IMR-90 (cell line): ENCODE measurements around the gene TFB2M.

Source experiments
- BHLHE40 ChIP-seq: fragments of 150-350 bp; IDR thresholded peaks from 2 replicates; pipeline ENCODE4 v1.6.1; 2016; ENCODE audit warnings: mild to moderate bottlenecking, low read depth, low read length
- CHD1 ChIP-seq: IDR thresholded peaks from 2 replicates; pipeline ENCODE4 v1.6.1; 2012; ENCODE audit warnings: low read depth, low read length, improper control_type of control experiment
- FOS ChIP-seq: fragments of 150-350 bp; IDR thresholded peaks from 2 replicates; pipeline ENCODE4 v1.6.1; 2016; ENCODE audit warnings: low read depth, low read length
- POLR2A ChIP-seq: IDR thresholded peaks from 2 replicates; pipeline ENCODE4 v1.6.1; 2012; ENCODE audit warnings: mild to moderate bottlenecking, low read depth, low read length
- TF ChIP-seq, protein P1 (sequence below): conservative IDR thresholded peaks from 2 replicates; pipeline ENCODE4 v1.5.1; 2012; ENCODE audit warnings: mild to moderate bottlenecking, low read depth, low read length, improper control_type of control experiment
- TF ChIP-seq, protein P2 (sequence below): fragments of 150-350 bp; IDR thresholded peaks from 2 replicates; pipeline ENCODE4 v1.6.1; 2017; ENCODE audit warnings: mild to moderate bottlenecking, antibody characterized with exemption, low read length, low read depth

DNA sequence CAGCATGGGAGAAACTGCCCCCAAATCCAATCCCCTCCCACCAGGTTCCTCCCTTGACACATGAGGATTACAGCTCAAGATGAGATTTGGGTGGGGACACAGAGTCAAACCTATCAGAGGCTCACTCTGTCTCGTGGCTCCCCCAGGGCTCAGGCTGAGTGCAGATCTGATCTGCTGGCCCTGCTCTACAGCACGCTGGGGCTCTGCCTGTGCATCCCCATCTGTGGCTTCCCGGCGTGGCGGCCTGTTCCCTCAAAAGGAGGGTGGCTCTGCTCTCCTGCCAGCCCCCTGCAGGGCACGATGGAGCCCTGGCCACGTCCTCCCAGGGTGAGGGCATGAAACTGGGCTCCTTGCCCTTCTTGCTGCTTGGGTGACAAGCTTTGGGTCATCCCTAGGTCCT is 39.1 kb downstream of the TFB2M start:
- TF ChIP-seq POLR2A (no peak), CHD1 (no peak), FOS (no peak), BHLHE40 (no peak)
- TF ChIP-seq, protein P1, sequence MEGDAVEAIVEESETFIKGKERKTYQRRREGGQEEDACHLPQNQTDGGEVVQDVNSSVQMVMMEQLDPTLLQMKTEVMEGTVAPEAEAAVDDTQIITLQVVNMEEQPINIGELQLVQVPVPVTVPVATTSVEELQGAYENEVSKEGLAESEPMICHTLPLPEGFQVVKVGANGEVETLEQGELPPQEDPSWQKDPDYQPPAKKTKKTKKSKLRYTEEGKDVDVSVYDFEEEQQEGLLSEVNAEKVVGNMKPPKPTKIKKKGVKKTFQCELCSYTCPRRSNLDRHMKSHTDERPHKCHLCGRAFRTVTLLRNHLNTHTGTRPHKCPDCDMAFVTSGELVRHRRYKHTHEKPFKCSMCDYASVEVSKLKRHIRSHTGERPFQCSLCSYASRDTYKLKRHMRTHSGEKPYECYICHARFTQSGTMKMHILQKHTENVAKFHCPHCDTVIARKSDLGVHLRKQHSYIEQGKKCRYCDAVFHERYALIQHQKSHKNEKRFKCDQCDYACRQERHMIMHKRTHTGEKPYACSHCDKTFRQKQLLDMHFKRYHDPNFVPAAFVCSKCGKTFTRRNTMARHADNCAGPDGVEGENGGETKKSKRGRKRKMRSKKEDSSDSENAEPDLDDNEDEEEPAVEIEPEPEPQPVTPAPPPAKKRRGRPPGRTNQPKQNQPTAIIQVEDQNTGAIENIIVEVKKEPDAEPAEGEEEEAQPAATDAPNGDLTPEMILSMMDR = no peak
- TF ChIP-seq, protein P2, sequence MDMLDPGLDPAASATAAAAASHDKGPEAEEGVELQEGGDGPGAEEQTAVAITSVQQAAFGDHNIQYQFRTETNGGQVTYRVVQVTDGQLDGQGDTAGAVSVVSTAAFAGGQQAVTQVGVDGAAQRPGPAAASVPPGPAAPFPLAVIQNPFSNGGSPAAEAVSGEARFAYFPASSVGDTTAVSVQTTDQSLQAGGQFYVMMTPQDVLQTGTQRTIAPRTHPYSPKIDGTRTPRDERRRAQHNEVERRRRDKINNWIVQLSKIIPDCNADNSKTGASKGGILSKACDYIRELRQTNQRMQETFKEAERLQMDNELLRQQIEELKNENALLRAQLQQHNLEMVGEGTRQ = no peak
